H1 (cell line): ENCODE measurements around the gene JAG2. TPM values are rescaled to one million over a fixed set of nuclear protein-coding genes. Genes with fewer than 3 reads are reported as not detected.

Source experiments
- ATF2 ChIP-seq: IDR thresholded peaks from 2 replicates; pipeline ENCODE4 v1.6.1; 2012; ENCODE audit warnings: low read length, inconsistent platforms
- CHD1 ChIP-seq: IDR thresholded peaks from 2 replicates; pipeline ENCODE4 v1.6.1; 2012; ENCODE audit warnings: low read depth, low read length, improper control_type of control experiment
- CHD7 ChIP-seq: fragments of 300-600 bp; sonication (generic); IDR thresholded peaks from 2 replicates; pipeline ENCODE4 v1.7.1; 2012; ENCODE audit warnings: low read length, moderate library complexity, mild to moderate bottlenecking, inconsistent platforms; ENCODE audit not compliant: insufficient replicate concordance
- CTCF ChIP-seq, 3 experiments: IDR thresholded peaks; 1 replicate in 2 of 3; 2 replicates in 1 of 3; pipeline versions ENCODE4 v1.5.1 to v1.6.1; 2011; ENCODE audit warnings: low read length in 3 of 3, mild to moderate bottlenecking in 3 of 3, inconsistent platforms in 2 of 3, low read depth in 1 of 3, moderate library complexity in 1 of 3; ENCODE audit not compliant: insufficient read depth in 1 of 3; ENCODE audit errors: control extremely low read depth in 1 of 3
- GTF2F1 ChIP-seq: IDR thresholded peaks from 2 replicates; pipeline ENCODE4 v1.6.1; 2012; ENCODE audit warnings: low read depth, low read length, improper control_type of control experiment, borderline replicate concordance
- TEAD4 ChIP-seq: IDR thresholded peaks from 2 replicates; pipeline ENCODE4 v1.6.1; 2012; ENCODE audit warnings: low read depth, low read length, inconsistent platforms, mixed read lengths
- polyA plus RNA-seq, 7 experiments: library from polyadenylated mRNA; depleted of rRNA in 3 of 7; stranded (reverse) in 5 of 7; unstranded in 2 of 7; fragments of >200 nt in 5 of 7; fragments of 200-250 nt in 2 of 7; gene quantifications; 1 replicate in 5 of 7; 2 replicates in 1 of 7; 4 replicates in 1 of 7; pipeline versions ENCODE4 v1.2.1 to v1.2.3, GENCODE V29; 2011 to 2013; ENCODE audit warnings: missing spikeins in 2 of 7, mixed read lengths in 2 of 7
- total RNA-seq: library from RNA; stranded (reverse); fragmentation: NEBNext Ultra II Directional; extraction: Animal tissue kit (Norgen Biotek cat#: 25700); gene quantifications from 2 replicates; pipeline ENCODE4 v1.2.1, GENCODE V29; 2021

Gene JAG2
- total and polyA plus RNA-seq, 2 of the 8 experiments (the other 6 are each of a cell fraction or from before 2014, with no cell fraction given) = 2.8 to 6.2 TPM

- TF ChIP-seq CHD7 = no peak
- TF ChIP-seq TEAD4 = no peak
- TF ChIP-seq ATF2 = no peak
- no peak for TF ChIP-seq CTCF (IDR thresholded peaks at IDR 0.05; ENCODE audit: control extremely low read depth in 1 of 3, insufficient read depth in 1 of 3, low read depth in 1 of 3, low read length in 3 of 3)
- no peak for TF ChIP-seq CHD1
- no peak for TF ChIP-seq GTF2F1
- TF ChIP-seq, all 59 proteins: peak for 0
These were observed 2.6 kb upstream of the JAG2 start (continued) for GRCh38 chr14:105171004-105171673.
